ENCODE results near the gene FKBP7.
"Not testable (repeated sequence)": the region's sequence is repeated elsewhere in the genome, so short reads cannot be mapped to it uniquely, and the experiment has no call there.

The FKBP7 gene

DNA sequence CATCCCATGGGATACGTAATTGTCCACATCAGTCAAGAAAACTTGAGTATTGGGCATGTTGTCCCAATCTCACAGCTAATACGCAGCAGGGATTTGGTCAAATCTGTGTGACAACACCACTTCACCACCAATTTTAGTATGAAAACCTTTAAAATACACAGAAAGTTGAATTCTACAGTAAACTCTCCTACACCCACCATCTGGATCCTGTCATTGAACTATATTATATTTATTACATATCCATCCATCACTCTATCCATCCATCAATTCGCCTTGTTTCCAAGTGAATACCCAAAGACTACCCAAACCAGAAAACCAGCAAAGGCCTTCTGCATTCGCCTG is 846 bp upstream of the FKBP7 start:
- DNase-seq (ENCODE audit: low read depth), result no peak
- H3K4me3 ChIP-seq (replicated peaks; ENCODE audit: low read depth, low read length), result peak overlapping the region; percentile 71
- TF ChIP-seq, protein P1, sequence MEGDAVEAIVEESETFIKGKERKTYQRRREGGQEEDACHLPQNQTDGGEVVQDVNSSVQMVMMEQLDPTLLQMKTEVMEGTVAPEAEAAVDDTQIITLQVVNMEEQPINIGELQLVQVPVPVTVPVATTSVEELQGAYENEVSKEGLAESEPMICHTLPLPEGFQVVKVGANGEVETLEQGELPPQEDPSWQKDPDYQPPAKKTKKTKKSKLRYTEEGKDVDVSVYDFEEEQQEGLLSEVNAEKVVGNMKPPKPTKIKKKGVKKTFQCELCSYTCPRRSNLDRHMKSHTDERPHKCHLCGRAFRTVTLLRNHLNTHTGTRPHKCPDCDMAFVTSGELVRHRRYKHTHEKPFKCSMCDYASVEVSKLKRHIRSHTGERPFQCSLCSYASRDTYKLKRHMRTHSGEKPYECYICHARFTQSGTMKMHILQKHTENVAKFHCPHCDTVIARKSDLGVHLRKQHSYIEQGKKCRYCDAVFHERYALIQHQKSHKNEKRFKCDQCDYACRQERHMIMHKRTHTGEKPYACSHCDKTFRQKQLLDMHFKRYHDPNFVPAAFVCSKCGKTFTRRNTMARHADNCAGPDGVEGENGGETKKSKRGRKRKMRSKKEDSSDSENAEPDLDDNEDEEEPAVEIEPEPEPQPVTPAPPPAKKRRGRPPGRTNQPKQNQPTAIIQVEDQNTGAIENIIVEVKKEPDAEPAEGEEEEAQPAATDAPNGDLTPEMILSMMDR (IDR thresholded peaks at IDR 0.05; ENCODE audit: low read length, missing control alignments), result no peak

DNA sequence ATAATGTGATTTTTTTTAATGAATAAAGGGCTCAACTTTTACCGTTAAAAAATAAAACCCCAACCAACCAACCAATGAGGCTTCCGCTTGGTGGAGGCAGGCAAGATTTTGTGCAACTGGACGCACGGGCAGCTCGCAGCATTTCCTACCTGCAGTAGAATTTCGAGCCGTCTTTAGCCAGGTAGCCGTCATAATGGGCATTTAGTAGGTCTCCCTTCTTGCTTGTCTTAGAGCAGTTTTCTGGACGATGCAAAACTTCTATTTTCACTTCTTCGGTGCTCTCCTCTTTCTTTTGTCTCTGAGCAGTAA is 316 bp downstream of the FKBP7 start:
- H3K4me3 ChIP-seq (replicated peaks; ENCODE audit: low read depth, low read length), result peak overlapping the region; percentile 71
- peak; percentile 32 for DNase-seq (ENCODE audit: low read depth)
- TF ChIP-seq, protein P1 (IDR thresholded peaks at IDR 0.05; ENCODE audit: low read length, missing control alignments), result no peak

DNA sequence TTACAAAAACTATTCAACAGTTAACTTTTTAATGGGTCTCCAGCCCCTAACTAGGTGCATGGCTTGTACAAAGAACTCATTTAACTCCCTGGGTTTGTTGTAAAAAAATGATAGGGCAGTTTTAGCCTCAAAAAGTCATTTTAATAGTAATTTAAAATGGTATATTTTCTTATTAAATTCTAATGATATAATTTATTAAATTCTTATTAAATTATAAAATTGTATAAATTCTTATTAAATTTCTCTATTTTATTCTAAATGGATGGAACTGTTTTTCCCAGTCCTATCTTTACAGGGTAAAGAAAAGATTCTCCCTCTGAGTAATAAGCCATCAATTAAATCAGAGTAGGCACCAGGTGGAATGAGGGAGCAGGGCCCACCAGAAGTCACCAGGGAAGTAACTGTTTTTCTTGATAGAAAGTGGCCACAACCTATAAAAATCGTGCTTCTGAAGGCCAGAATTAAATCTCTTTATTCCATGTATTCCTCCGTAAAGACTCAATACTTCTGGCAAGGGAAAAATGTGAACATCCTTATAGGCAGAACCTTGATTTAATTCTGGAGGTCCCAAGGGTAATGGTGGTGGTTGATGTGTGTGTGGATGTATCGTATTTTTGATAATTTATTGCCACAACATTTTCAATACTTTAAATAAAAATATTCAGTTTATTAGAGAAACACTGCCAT is 814 bp downstream of the FKBP7 start:
- TF ChIP-seq, protein P1 (IDR thresholded peaks at IDR 0.05; ENCODE audit: low read length, missing control alignments), result no peak
- peak overlapping the region; percentile 71 for H3K4me3 ChIP-seq (replicated peaks; ENCODE audit: low read depth, low read length)
- DNase-seq (ENCODE audit: low read depth), result no peak

DNA sequence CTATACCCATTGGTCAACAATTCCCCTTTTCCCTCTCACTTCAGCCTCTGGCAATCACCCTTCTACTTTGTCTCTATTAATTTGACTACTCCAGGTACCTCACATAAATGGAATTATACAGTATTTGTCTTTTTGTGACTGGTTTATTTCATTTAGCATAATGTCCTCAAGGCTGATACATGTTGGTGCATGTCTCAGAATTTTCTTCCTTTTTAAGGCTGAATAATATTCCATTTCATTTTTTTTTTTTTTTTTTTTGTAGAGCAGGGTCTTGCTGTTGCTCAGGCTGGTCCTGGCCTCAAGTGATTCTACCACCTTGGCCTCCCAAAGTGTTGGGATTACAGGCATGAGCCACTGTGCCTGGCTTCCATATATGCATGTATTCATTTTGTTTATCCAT is 1.9 kb downstream of the FKBP7 start:
- TF ChIP-seq, protein P1 (IDR thresholded peaks at IDR 0.05; ENCODE audit: low read length, missing control alignments), result no peak
- DNase-seq (ENCODE audit: low read depth), result no peak
- no peak overlapping the region for H3K4me3 ChIP-seq (replicated peaks; ENCODE audit: low read depth, low read length)

DNA sequence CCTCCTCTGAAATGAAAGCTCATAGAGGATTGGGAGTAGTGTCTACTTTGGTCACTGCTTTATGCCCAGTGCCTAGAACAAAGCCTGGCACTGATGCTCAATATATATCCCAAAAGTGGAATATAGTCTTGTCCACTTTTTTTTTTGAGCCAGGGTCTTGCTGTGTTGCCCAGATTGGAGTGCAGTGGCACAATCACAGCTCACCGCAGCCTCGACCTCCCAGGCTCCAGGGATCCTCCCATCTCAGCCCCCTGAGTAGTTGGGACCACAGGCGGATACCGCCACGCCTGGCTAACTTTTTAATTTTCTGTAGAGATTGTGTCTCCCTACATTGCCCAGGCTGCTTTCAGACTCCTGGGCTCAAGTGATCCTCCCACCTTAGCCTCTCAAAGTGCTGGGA is 3.8 kb downstream of the FKBP7 start:
- DNase-seq (ENCODE audit: low read depth), result no peak
- TF ChIP-seq, protein P1 (IDR thresholded peaks at IDR 0.05; ENCODE audit: low read length, missing control alignments), result no peak

DNA sequence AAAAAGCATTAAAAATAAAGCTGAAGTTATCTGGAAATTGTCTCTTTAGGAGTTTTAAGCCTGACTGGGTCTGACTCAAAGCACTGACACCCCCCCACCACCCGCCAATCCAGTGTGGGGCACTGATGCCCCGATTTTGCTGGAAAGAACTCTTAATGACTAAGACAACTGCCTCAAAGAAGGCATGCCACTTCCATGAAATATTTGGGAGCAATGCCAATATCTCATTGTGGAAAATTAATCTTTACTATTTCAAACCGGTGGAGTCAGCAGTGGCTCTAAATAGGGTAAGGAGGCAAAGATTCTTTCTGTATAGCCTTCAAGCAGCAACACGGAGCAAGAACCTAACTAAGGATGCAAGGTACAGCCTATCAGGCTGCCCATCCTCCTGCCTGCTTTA is 4.5 kb downstream of the FKBP7 start:
- H3K4me3 ChIP-seq (replicated peaks; ENCODE audit: low read depth, low read length), result no peak overlapping the region
- peak; percentile 43 for DNase-seq (ENCODE audit: low read depth)
- TF ChIP-seq, protein P1 (IDR thresholded peaks at IDR 0.05; ENCODE audit: low read length, missing control alignments), result no peak

More for the DNA sequence above, 3.8 kb downstream of the FKBP7 start:
- no peak overlapping the region for H3K4me3 ChIP-seq (replicated peaks; ENCODE audit: low read depth, low read length)

DNA sequence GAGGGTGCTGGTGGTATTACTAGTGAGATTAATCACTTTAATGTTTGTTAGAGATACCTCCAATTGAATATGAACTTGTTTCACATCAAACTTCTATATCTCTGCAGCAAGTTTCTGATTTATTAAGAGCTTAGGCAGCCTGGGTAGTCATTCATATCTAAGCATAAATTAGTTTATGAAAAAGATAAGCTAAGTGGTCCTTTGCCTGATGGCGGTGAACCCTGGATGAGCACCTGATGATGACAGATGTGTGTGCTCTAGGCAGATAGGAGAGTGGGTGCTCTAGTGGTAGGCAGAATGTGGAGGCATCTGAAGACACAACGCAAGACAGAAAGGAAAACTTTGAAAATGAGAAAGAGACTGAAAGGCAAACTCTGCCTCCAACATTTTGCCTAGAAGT is 5.0 kb downstream of the FKBP7 start:
- no peak for DNase-seq (ENCODE audit: low read depth)

DNA sequence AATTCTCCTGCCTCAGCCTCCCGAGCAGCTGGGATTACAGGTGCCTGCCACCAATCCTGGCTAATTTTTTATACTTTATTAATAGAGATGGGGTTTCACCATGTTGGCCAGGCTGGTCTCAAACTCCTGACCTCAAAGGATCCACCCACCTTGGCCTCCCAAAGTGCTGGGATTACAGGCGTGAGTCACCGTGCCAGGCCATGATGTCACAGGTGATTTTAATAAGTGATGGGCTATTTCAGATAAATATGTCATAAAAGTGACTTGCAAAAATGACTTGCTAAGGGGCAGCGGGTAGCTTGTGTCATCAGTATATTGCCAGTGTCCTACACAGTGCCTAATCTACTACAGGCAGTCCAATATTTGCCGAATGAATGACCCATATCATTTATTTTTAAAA is 7.1 kb downstream of the FKBP7 start:
- H3K4me3 ChIP-seq (replicated peaks; ENCODE audit: low read depth, low read length); DNase-seq (ENCODE audit: low read depth): not testable (repeated sequence)

More for the DNA sequence above, 5.0 kb downstream of the FKBP7 start:
- TF ChIP-seq, protein P1 (IDR thresholded peaks at IDR 0.05; ENCODE audit: low read length, missing control alignments), result no peak
- no peak overlapping the region for H3K4me3 ChIP-seq (replicated peaks; ENCODE audit: low read depth, low read length)
